ENCODE results near the gene PLA2G2C.

Gene PLA2G2C

GRCh38 chr1:20207546-20207945 is 21.2 kb upstream of the PLA2G2C start:
- DNase-seq (ENCODE audit: low spot score): no peak

- DNase-seq (ENCODE audit: low spot score): no peak
Measured at GRCh38 chr1:20202166-20202565, 15.8 kb upstream of the PLA2G2C start.

GRCh38 chr1:20200966-20201365 is 14.6 kb upstream of the PLA2G2C start:
- DNase-seq (ENCODE audit: low spot score): no peak

- no peak for DNase-seq (ENCODE audit: low spot score)
Measured at GRCh38 chr1:20199840-20200239, 13.5 kb upstream of the PLA2G2C start.

GRCh38 chr1:20199403-20199802 is 13.1 kb upstream of the PLA2G2C start:
- no peak for DNase-seq (ENCODE audit: low spot score)

GRCh38 chr1:20198918-20199317 is 12.6 kb upstream of the PLA2G2C start:
- DNase-seq (ENCODE audit: low spot score): no peak

- no peak for DNase-seq (ENCODE audit: low spot score)
Measured at GRCh38 chr1:20198296-20198695, 12.0 kb upstream of the PLA2G2C start.

- DNase-seq (ENCODE audit: low spot score): no peak
Measured at GRCh38 chr1:20197329-20197791, 11.0 kb upstream of the PLA2G2C start.

GRCh38 chr1:20195462-20195780 is 9.1 kb upstream of the PLA2G2C start:
- DNase-seq (ENCODE audit: low spot score): no peak

- DNase-seq (ENCODE audit: low spot score): peak; percentile 57
Measured at GRCh38 chr1:20194757-20195461, 8.6 kb upstream of the PLA2G2C start.

- DNase-seq (ENCODE audit: low spot score): no peak
Measured at GRCh38 chr1:20194224-20194623, 7.9 kb upstream of the PLA2G2C start.

GRCh38 chr1:20192871-20193411 is 6.6 kb upstream of the PLA2G2C start:
- no peak for DNase-seq (ENCODE audit: low spot score)

- DNase-seq (ENCODE audit: low spot score): no peak
Measured at GRCh38 chr1:20192364-20192763, 6.0 kb upstream of the PLA2G2C start.

GRCh38 chr1:20191266-20191825 is 5.0 kb upstream of the PLA2G2C start:
- no peak for DNase-seq (ENCODE audit: low spot score)

- DNase-seq (ENCODE audit: low spot score): no peak
Measured at GRCh38 chr1:20190256-20191160, 4.2 kb upstream of the PLA2G2C start.

- no peak for DNase-seq (ENCODE audit: low spot score)
Measured at GRCh38 chr1:20189664-20190063, 3.3 kb upstream of the PLA2G2C start.

GRCh38 chr1:20188455-20188817 is 2.1 kb upstream of the PLA2G2C start:
- DNase-seq (ENCODE audit: low spot score): no peak

- DNase-seq (ENCODE audit: low spot score): no peak
Measured at GRCh38 chr1:20187813-20188454, 1.6 kb upstream of the PLA2G2C start.

- no peak for DNase-seq (ENCODE audit: low spot score)
Measured at GRCh38 chr1:20187103-20187812, 940 bp upstream of the PLA2G2C start.

- DNase-seq (ENCODE audit: low spot score): no peak
Measured at GRCh38 chr1:20184997-20185833, 1.1 kb downstream of the PLA2G2C start.

GRCh38 chr1:20184481-20184900 is 1.8 kb downstream of the PLA2G2C start:
- DNase-seq (ENCODE audit: low spot score): no peak
